ELF-1 (cell line): Measurements from ENCODE around the gene SCFD2.
"Not testable (repeated sequence)": the region's sequence is repeated elsewhere in the genome, so short reads cannot be mapped to it uniquely, and the experiment has no call there.

Experiments
- DNase-seq: peaks from one replicate; pipeline ENCODE4 v3.0.0-alpha.2; 2016; ENCODE audit warnings: low read depth, low spot score

Gene SCFD2

DNA sequence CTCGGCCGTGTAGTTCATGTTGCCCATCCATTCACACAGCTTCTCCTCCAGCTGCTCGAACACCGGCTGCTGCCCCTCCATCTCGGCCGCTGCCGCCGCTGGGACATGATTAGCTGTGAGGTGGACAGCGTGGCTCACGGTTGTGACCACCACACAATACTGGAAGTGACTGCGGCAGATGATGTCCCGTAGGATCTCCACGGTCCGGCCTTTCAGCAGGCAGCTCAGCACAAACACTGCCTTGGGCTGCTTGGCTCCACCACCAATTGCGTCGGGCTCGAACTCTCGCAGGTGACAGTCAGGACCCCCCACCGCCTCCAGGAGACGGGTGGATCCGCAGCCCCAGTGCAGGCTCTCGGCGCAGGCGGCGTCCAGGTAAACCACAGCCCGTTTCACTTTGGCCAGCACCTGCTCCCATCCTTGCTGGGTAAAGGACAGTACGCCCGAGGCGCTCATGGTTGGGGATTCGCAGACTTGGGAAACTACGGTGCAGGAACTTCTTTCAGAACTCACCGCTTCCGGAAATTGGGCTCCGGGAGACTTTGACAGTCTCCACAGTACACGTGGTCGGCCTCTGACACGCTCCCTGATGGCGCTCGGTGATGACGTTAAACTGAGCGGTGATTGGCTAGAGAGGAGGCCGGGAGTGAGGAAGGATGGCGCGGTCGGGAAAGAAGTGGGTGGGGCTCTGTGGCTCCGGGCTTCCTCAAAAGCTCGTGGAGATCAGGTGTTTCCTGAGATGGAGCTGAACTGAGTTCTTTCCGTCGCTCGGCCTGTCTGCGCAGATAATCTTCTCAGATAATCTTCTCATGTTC, at the start of gene SCFD2:
Gene SCFD2, minus strand, starts transcription at position 576 of the 815 bp plus-strand sequence.
- DNase-seq, result peak; percentile 99

DNA sequence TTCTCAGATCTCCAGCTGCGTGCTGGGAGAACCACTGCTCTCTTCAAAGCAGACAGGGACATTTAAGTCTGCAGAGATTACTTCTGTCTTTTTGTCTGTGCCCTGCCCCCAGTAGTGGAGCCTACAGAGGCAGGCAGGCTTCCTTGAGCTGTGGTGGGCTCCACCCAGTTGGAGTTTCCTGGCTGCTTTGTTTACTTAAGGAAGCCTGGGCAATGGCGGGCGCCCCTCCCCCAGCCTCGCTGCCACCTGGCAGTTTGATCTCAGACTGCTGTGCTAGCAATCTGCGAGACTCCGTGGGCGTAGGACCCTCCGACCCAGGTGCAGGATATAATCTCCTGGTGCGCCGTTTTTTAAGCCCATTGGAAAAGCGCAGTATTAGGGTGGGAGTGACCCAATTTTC, 43.6 kb upstream of the SCFD2 start:
- not testable (repeated sequence) for DNase-seq

DNA sequence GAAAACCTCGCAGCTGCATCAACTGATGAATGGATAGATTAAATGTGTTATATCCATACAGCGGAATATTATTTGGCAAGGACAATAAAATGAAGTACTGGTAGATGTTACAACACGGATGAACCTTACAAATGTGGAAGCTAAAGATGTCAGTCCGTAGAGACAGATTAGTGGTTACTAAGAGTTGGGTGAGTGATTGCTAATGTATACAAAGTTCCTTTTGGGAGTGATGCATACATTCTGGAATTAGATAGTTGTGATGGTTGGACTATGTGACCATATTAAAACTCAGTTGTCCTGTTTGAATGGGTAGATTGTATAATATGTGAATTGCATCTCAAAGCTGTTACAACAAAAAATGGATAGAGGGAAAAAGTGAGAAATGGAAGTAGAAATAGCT, 14.4 kb upstream of the SCFD2 start:
- no peak for DNase-seq

DNA sequence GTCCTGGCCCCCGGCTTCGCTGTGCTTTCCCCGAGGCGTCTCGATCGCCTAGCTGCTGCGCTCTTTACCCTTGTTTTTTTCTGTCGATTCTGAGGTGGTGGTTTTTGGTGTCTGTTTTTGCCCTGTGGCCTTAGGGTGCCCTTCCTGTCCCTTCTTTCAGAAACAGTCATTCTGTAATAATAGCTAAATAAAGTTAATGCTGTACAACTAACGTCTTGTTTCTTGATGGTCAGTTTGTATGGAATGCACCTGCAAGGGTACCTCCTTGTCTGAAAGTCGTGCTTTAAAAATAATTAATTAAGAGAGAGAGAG, 12.3 kb upstream of the SCFD2 start:
- DNase-seq, result no peak

DNA sequence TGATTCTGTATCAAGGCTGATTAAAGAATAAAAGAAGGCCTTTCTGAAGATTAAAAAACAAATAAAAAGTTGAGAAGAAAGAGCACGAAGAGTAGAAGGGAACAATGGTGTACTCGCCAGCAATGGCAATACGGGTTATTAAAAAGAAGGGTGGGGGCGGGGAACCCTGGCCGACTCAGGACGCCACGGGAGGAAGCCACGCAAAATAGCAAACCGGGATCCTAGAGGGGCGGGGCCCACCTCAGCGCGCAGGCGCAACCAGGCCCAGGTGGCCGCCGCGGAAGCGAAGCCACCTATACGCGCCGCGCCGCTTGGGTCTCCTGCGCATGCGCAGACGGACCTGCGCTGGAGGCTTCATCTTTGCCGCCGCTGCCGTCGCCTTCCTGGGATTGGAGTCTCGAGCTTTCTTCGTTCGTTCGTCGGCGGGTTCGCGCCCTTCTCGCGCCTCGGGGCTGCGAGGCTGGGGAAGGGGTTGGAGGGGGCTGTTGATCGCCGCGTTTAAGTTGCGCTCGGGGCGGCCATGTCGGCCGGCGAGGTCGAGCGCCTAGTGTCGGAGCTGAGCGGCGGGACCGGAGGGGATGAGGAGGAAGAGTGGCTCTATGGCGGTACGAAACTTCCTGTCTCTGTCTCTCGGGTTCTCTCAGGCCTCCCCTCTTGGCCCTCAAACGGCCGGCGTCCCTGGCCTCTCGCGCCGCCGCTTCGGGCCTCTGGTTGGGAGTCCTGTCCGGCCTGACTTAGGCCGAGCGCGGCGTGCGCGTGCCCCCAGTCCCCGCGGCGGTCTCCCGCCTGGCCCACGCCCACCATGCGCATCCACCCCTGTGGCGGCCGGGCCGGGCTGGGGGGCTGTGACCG, 11.7 kb upstream of the SCFD2 start, which contains the start of gene FIP1L1:
Gene FIP1L1, plus strand, starts transcription at position 323 of the 852 bp plus-strand sequence. Its CDS starts 198 bp downstream, at position 521.
- peak; percentile 94 for DNase-seq

DNA sequence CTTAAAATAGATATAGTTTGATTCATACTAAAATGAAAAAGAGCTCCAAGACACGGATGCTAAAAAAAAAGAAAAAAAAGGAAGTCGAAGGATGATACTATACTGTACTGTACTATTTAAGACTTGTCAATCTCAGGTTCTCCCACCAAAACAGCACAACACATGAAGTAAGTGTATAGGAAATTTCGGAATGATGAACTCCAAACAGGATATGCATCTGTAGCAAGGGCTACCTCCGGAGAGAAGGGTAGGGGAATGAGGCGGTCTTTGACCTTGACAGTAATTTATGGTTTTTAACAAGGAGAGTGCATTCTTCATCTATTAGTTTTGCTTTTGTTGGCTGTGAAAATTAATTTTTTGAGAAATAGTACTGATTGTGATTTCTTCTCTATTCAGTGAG, 11.0 kb upstream of the SCFD2 start:
- DNase-seq, result no peak

DNA sequence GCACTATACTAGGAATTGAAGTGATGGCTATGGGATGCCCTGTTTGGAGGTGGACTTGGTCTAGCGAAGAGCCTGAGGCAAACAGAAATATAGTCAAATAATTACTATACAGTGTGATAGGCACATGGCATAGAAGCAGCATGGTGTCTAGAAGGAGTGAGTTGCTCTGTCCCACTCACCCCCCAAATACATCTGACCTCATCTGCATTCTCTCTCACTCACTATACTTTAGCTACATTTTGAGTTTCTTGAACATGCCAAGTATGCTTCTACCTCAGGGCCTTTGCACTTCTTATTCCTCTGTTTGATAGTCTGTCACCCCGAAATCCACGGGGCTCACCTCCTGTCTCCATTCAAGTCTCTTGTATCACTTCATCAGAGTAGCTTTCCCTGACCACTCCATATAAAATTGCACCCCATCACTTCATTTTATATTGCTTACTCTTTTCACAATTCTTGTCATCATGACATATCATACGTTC, 9.0 kb upstream of the SCFD2 start:
- no peak for DNase-seq

DNA sequence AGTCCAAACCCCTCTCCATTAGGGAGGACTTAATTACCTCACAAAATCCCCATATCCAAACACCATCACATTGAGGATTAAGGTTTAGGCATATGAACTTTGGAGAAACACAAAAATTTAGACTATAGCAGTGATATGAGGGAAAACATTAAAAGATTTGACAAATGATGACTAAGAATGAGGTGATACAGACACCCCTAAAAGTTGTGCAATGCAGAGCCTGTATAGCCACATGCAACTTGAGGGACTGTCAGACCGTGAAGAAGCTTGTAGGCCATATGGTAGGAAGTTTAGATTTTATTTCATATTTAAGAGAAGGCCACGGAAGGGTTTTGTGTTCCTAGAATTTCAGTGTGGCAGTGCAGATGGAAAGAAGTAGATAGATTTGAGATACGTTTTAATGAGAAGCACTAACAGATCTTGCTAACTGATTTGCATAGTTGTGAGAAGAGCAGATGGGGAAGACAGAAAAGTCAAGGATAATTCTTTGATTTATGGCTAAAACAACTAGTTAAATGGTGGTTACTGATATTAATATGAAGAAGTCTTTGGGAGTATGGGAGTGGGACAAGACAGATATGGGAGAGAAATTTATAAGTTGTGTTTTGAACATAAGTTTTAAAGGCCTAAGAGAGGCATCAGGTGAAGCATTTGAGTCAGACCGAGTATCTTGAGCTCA, 6.1 kb upstream of the SCFD2 start:
- DNase-seq, result no peak

DNA sequence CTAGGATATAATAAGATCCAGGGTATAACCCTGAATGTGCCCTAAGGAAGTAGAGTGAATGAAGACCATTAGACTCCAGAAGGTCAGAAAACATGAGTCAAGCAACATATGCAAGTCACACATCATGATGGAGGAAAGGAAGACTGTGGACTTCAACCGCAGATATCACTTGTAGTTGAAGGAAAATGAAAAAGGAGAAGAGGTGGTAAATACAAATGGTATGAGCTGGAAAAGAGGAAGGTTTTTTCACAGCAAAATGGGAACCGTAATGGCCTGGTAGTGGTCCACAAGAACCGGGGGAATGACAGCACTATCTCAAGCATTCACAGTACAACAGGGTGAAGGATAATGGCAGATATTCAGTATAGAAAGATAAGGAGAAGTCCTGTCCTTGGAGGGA, 5.2 kb upstream of the SCFD2 start:
- DNase-seq, result no peak

DNA sequence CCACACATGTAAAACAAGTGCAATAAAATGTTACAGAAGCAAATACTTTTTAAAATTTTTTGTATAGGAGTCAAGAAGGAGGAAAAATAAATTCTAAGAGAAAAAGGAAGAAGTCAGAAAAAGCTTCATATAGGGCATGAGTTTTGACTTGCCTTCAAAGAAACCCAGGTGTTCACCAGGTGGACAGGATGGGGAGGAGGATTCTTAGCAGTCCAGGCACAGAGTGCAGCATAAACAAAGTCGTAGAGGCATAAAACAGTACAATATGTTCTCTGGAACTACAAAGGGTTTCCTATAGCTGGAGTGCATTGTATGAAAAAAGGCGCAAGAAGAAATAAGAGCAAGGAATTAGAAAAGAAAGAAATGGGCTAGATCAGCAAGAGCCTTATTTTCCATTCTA, 1.9 kb upstream of the SCFD2 start:
- no peak for DNase-seq

DNA sequence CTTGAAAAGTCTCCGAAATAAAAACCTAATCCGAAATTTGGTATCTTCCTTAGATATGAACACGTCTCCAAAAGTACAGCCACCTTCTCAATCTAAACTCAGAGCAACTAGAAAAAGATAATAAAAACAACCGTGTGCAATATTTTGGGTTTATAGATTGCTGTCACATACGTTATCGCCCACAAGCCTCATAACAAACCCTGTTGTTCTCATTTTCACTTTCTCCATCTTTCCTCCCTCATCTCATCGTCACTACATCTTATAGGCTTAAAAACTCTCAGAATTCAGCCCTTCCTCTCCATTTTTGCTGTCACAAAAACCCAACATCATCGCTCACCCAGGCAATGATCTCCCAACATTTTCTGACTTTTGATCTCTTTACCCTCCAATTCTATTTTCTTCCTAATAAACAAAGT, 448 bp upstream of the SCFD2 start:
- no peak for DNase-seq

DNA sequence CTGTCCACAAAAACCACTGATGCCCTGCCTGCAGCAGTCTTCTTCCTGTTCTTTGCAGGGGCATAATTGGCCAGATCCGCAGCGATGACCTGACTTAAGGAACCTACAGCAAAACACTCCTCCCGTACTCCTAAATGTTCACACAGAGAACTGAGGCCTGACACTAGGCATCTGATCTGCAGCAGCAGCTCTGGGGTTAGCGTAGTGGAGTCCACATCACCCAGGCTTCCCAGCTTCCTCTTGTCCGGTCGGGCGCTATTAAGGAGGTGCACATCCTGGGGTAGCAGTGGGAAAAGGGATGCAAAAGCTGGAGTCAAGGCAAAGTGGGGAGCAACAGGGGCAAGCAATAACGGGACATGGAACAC, 758 bp downstream of the SCFD2 start:
- DNase-seq, result no peak

DNA sequence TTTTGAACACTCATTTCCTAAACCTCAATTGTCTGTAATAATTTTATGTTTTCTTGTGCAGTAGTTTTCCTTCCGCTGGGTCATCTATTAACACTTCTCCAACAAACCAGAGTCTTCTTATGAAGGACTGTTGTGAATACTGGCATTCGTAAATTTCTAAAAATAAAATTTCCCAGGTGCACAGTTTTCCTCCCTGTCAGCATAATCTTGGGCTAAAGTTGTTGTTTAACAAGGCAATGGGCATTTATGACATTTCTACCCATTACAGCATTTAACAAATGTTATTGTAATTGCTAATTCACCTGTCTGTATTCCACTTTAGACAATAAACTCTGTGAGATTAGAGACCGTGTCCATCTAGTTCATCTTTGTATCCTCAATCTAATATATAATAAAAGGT, 1.2 kb downstream of the SCFD2 start:
- DNase-seq, result no peak

DNA sequence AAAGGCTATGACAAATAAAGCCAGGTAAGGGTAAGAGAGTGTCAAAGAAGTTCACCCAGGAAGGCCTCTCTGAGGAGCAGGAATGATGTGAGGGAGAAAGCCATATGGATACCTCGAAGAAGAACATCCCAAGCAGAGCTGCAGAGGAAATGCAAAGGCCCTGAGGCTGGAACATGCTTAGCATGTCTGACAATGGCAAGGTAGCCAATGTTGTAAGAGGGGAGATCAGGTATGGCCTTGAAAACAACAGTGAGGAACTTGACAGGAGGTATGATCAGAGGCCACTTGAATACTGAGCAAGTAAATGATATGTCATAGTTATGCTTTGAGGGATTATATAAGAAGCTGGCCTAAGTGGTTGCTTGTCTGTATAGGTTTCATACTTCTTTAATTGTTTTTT, 3.8 kb downstream of the SCFD2 start:
- DNase-seq, result no peak

DNA sequence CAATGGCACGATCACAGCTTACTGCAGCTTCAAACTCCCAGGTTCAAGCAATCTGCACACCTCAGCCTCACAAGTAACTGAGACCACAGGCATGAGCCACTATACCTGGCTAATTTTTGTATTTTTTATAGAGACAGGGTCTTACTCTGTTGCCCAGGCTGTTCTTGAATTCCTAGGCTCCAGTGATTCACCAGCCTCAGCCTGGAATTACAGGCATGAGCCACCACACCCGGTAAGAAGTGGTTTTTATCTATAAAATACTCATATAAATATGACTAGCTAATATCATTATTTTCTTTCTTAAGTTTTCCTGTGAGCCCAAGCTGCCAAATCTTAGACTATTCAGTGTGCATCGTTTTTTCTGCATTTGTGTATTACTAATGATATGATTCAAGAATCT, 4.4 kb downstream of the SCFD2 start:
- DNase-seq, result no peak

DNA sequence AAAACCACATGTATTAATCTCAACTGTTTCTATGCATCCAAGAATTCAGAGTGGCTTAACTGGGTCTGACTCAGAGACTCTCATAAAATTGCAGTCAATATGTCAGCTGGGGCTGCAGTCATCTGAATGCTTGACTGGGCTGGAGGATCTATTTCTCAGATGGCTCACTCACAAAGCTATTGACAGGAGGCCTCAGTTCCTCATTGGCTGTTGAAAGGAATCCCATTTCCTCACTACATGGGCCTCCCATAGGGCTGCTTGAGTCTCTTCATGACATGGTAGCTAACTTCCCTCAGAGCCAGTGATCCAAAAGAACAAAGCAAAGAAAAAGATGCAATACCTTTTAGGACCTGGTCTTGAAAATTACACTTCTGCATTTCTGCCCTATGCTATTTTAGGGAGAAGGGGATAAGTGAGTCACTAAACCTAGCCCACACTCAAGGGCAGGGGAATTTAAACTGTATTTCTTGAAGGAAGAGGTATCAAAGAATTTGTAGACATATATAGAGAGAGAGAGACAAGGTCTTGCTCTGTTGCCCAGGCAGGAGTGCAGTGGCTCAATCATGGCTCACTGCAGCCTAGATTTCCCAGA, 9.8 kb downstream of the SCFD2 start:
- DNase-seq, result no peak

DNA sequence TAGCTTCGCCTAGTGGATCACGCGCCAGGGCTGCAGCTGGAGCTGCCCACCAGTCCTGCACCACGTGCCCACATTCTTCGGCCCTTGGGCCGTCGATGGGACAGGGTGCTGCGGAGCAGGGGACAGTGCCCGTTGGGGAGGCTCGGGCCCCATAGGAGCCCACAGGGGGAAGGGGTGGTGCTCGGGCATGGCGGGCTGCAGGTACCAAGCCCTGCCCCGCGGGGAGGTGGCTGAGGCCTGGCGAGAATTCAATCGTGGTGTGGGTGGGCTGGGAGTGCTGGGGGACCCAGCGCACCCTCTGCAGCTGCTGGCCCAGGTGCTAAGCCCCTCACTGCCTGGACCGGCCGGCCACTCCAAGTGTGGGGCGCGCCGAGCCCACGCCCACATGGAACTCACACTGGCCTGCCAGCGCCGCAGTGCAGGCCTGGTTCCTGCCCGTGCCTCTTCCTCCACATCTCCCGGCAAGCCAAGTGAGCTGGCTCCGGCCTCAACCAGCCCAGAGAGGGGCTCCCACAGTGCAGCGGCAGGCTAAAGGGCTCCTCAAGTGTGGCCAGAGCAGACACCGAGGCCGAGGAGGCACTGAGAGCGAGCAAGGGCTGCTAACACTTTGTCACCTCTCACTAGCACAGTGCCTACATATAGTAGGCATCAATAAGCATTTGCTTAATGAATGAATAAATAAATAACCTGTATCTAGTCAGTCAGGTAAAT, 11.7 kb downstream of the SCFD2 start:
- no peak for DNase-seq

DNA sequence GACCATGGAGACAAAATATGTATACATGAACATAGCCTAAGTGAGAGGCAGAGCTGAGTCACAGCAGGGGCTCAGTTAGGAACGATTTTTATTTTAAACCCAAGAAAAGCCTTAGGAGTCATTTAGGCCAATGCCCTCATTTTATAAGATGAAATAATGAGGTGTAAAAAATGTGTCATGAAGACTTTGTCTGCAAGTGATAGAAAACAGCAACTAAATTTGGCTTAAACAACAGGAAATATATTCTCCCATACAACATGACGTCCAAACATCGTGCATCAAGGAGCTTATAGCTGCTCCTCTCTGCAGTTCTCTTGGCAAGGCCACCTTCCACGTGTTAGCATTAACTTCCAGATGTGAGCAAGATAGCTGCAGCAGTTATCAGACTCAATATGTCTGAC, 16.8 kb downstream of the SCFD2 start:
- DNase-seq, result no peak

DNA sequence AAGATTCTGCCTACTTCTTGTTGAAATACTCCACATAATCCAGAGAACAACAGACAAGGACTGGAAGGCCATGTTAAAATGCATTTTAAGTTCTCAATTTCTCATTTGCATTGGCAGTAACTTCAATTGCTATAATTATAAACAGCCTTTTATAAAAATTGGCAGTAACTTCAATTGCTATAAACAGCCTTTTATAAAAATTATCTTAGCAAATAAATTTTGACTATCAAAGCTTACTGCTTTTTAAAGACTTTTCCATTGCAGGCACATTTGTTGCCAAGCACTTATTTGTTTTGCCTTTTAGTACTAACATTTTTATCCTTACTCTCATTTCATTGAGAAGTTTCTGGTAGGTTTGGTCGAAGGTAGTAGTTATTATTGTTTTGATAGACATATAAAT, 17.8 kb downstream of the SCFD2 start:
- DNase-seq, result no peak

DNA sequence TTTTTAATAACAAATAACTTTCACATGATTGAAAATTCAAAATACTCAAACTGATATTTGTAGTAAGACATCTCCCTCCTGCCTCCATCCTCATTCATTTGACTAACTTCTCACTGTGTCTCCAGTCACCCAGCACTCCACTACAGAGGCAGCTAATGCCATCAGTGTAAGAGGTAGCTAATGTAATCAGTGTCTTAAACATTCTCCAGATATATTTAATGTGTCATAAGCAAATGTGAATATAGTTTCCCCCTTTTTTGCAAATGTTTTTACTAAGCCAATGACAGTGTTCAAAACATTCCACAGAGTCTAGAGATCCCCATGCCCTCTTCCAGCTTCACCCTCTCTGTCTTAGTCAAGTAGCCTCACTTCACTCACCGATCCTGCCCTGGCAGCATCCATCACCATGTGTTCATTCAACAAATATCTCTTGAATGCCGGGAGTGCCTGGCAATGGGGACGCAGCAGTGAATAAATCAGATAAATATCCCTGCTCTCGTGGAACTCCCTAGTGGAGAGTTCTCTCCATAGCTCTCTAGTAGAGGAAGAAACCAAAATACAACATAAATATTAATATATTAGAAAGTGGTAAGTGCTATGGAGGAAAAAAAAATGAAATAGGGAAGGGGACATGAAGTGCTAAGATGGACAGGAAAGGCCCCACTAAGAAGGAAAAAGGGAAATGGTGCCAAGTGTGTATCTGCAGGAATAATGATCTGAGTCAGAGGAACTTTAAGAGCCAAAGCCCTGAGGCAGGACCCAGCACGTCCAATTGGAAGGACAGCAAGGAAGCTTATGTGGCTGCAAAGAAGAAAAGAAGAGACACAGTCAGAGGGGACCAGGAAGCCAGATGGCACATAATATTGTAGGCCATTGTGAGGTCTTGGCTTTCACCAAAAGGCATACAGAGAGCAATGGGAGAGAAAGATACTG, 18.7 kb downstream of the SCFD2 start:
- DNase-seq, result no peak
